GM23338 (cell line): ENCODE data around the gene NEK6. TPM values are rescaled to one million over a fixed set of nuclear protein-coding genes. Genes with fewer than 3 reads are reported as not detected.

ENCODE experiments used
- ATAC-seq: fragments of 200-7000 bp; cut with Tn5 transposase; 3 replicates; pipeline ENCODE4 v1.9.1; 2020
- DNase-seq: peaks from one replicate; pipeline ENCODE4 v3.0.0-alpha.2; 2015; ENCODE audit warnings: low spot score
- H2AFZ ChIP-seq: fragments of 200-600 bp; sonication (generic); 2 replicates; pipeline ENCODE4 v1.8.0; 2016; ENCODE audit warnings: antibody characterized with exemption, mild to moderate bottlenecking, moderate library complexity
- H3F3A ChIP-seq: fragments of 200-600 bp; sonication (generic); replicated peaks from 2 replicates; pipeline ENCODE4 v1.8.0; 2017; ENCODE audit warnings: antibody characterized with exemption, mixed run types, low read depth
- H3K27ac ChIP-seq: fragments of 200-600 bp; sonication (generic); 2 replicates; pipeline ENCODE4 v1.6.1; 2016; ENCODE audit warnings: low read depth
- H3K27me3 ChIP-seq: fragments of 200-600 bp; sonication (generic); 2 replicates; pipeline ENCODE4 v1.8.0; 2016; ENCODE audit warnings: mild to moderate bottlenecking, mixed run types, moderate library complexity; ENCODE audit not compliant: insufficient read depth
- H3K36me3 ChIP-seq: fragments of 200-600 bp; sonication (generic); 2 replicates; pipeline ENCODE4 v1.8.0; 2016; ENCODE audit warnings: mild to moderate bottlenecking; ENCODE audit not compliant: insufficient read depth
- H3K4me1 ChIP-seq: fragments of 200-600 bp; sonication (generic); 2 replicates; pipeline ENCODE4 v1.8.0; 2016; ENCODE audit warnings: mild to moderate bottlenecking, moderate library complexity; ENCODE audit not compliant: insufficient read depth
- H3K4me2 ChIP-seq: fragments of 200-600 bp; sonication (generic); 2 replicates; pipeline ENCODE4 v1.7.1; 2017; ENCODE audit warnings: mixed run types
- H3K4me3 ChIP-seq: fragments of 200-600 bp; sonication (generic); 2 replicates; pipeline ENCODE4 v1.6.1; 2016; ENCODE audit warnings: mixed run types
- H3K79me2 ChIP-seq: fragments of 200-600 bp; sonication (generic); replicated peaks from 2 replicates; pipeline ENCODE4 v1.8.0; 2017; ENCODE audit warnings: mild to moderate bottlenecking; ENCODE audit not compliant: insufficient read depth
- H3K9me2 ChIP-seq: fragments of 200-600 bp; sonication (generic); 2 replicates; pipeline ENCODE4 v1.8.0; 2017; ENCODE audit not compliant: insufficient read depth
- H4K20me1 ChIP-seq: fragments of 200-600 bp; sonication (generic); replicated peaks from 2 replicates; pipeline ENCODE4 v1.8.0; 2017; ENCODE audit warnings: mild to moderate bottlenecking; ENCODE audit not compliant: insufficient read depth
- H3K27ac Mint-ChIP-seq: 2 replicates; pipeline ENCODE4 v1.8.0; 2020; ENCODE audit warnings: inconsistent platforms, mild to moderate bottlenecking, moderate library complexity, mixed read lengths
- H3K27me3 Mint-ChIP-seq: 3 replicates; pipeline ENCODE4 v1.8.0; 2022; ENCODE audit warnings: low read depth, mild to moderate bottlenecking, moderate library complexity, mixed read lengths, inconsistent platforms; ENCODE audit not compliant: insufficient read depth, poor library complexity
- H3K36me3 Mint-ChIP-seq: 3 replicates; pipeline ENCODE4 v1.8.0; 2021; ENCODE audit warnings: low read depth, mild to moderate bottlenecking, inconsistent platforms, moderate library complexity, mixed read lengths
- H3K4me1 Mint-ChIP-seq: 3 replicates; pipeline ENCODE4 v1.8.0; 2020; ENCODE audit warnings: mild to moderate bottlenecking, inconsistent platforms, mixed read lengths
- H3K4me3 Mint-ChIP-seq: 3 replicates; pipeline ENCODE4 v1.8.0; 2021; ENCODE audit warnings: moderate library complexity, mild to moderate bottlenecking, inconsistent platforms, mixed read lengths
- H3K9me3 Mint-ChIP-seq: 3 replicates; pipeline ENCODE4 v1.8.0; 2020; ENCODE audit warnings: moderate library complexity, mild to moderate bottlenecking, inconsistent platforms, mixed read lengths
- CREB1 ChIP-seq: fragments of 250-450 bp; sonication (Bioruptor Pico); IDR thresholded peaks from 2 replicates; pipeline ENCODE4 v1.5.0; 2020; ENCODE audit warnings: low read depth, mild to moderate bottlenecking, moderate library complexity
- ETS1 ChIP-seq: IDR thresholded peaks from 2 replicates; pipeline ENCODE4 v1.6.1; 2016; ENCODE audit warnings: antibody characterized with exemption
- EZH2 ChIP-seq: fragments of 200-600 bp; sonication (generic); IDR thresholded peaks from one replicate; pipeline ENCODE4 v1.8.0; 2017; ENCODE audit warnings: antibody characterized with exemption, mild to moderate bottlenecking, low read depth; ENCODE audit not compliant: unreplicated experiment
- EZH2phosphoT487 ChIP-seq: fragments of 200-600 bp; sonication (generic); IDR thresholded peaks from one replicate; pipeline ENCODE4 v1.8.1; 2018; ENCODE audit warnings: antibody characterized with exemption; ENCODE audit not compliant: unreplicated experiment
- JUNB ChIP-seq: IDR thresholded peaks from one replicate; pipeline ENCODE4 v1.6.1; 2016; ENCODE audit warnings: antibody characterized with exemption; ENCODE audit not compliant: unreplicated experiment
- NANOG ChIP-seq: IDR thresholded peaks from 2 replicates; pipeline ENCODE4 v1.6.1; 2016; ENCODE audit warnings: antibody characterized with exemption, borderline replicate concordance
- POLR2AphosphoS5 ChIP-seq: IDR thresholded peaks from 2 replicates; pipeline ENCODE4 v1.6.1; 2016; ENCODE audit warnings: antibody characterized with exemption, low read depth
- STAT1 ChIP-seq: IDR thresholded peaks from one replicate; pipeline ENCODE4 v1.6.1; 2016; ENCODE audit warnings: antibody characterized with exemption; ENCODE audit not compliant: unreplicated experiment
- ZNF114 ChIP-seq: fragments of 250-450 bp; sonication (Bioruptor Pico); IDR thresholded peaks from 2 replicates; pipeline ENCODE4 v1.5.0; 2020; ENCODE audit warnings: mild to moderate bottlenecking, moderate library complexity
- ZNF331 ChIP-seq: fragments of 250-450 bp; sonication (Bioruptor Pico); IDR thresholded peaks from 2 replicates; pipeline ENCODE4 v1.5.0; 2020; ENCODE audit warnings: low read depth, mild to moderate bottlenecking, moderate library complexity
- polyA plus RNA-seq: library from polyadenylated mRNA; unstranded; fragments of >200 nt; fragmentation: Nextera tagmentation; extraction: Ambion mirVana; gene quantifications from 2 replicates; pipeline ENCODE4 v1.2.1, GENCODE V29; 2016
- total RNA-seq: library from RNA; depleted of rRNA; stranded (reverse); fragments of >200 nt; shearing (Covaris generic); gene quantifications from 2 replicates; pipeline ENCODE4 v1.2.3, GENCODE V29; 2014
- TF ChIP-seq, protein P1 (sequence below): IDR thresholded peaks from one replicate; pipeline ENCODE4 v1.6.1; 2018; ENCODE audit warnings: antibody characterized with exemption; ENCODE audit not compliant: unreplicated experiment
- TF ChIP-seq, protein P2 (sequence below): fragments of 250-450 bp; sonication (Bioruptor Pico); IDR thresholded peaks from 2 replicates; pipeline ENCODE4 v1.5.0; 2020; ENCODE audit warnings: mild to moderate bottlenecking, moderate library complexity
- TF ChIP-seq, protein P3 (sequence below), 2 experiments: fragments of 200-600 bp in 1 of 2; sonication (generic) in 1 of 2; conservative IDR thresholded peaks; 2 replicates each; pipeline versions ENCODE4 v1.5.1 to v1.6.1; 2016 to 2017; ENCODE audit warnings: antibody characterized with exemption in 2 of 2, low read depth in 2 of 2, mild to moderate bottlenecking in 2 of 2, moderate library complexity in 1 of 2

Gene NEK6
- total and polyA plus RNA-seq, 2 experiments from 2014 or later, result 8.1 to 11.2 TPM

DNA sequence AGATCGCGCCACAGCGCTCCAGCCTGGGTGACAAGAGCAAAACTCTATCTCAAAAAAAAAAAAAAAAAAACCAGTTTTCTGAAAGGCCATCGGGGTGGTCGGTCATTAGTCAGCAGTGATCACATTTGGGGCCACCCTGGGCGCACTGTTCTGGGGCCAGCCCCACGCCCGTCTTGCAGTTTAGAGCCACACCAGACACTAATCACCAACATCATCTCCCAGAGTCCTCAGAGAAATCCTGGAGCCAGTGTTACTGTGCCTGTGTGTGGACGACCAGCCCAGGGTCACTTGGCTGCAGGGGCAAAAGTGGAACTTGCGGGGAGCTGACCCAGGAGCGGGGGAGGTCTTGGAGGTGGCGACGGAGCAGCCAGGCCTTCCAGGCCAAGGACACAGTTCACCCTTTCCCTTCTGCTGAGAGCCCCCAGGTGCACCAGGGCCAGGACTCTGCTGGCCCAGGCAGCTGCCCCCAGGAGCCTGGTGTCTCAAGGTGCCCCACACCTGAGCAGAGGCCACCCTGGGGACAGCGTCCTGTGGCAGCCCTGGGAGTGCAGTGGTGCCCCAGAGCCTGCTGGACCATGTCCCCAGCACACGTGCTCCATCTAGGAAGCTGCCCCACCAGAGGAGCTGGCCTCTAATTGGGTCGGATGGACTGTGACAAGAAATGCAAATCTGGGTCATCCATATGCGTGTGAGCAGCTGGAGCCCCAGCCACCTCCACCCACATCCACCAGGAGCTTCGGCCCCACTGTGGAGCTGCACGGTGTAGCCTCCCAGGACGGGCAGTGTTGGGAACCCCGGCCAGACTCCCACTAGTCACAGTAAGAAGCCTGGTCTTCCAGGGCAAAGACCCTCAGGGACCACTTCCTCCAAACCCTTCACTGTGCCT is 51.1 kb downstream of the NEK6 start:
- no peak overlapping the region for H3K27ac Mint-ChIP-seq
- no peak for ATAC-seq
- H3K36me3 Mint-ChIP-seq, result no peaks in the 10 kb centered on the region
- TF ChIP-seq, protein P1, sequence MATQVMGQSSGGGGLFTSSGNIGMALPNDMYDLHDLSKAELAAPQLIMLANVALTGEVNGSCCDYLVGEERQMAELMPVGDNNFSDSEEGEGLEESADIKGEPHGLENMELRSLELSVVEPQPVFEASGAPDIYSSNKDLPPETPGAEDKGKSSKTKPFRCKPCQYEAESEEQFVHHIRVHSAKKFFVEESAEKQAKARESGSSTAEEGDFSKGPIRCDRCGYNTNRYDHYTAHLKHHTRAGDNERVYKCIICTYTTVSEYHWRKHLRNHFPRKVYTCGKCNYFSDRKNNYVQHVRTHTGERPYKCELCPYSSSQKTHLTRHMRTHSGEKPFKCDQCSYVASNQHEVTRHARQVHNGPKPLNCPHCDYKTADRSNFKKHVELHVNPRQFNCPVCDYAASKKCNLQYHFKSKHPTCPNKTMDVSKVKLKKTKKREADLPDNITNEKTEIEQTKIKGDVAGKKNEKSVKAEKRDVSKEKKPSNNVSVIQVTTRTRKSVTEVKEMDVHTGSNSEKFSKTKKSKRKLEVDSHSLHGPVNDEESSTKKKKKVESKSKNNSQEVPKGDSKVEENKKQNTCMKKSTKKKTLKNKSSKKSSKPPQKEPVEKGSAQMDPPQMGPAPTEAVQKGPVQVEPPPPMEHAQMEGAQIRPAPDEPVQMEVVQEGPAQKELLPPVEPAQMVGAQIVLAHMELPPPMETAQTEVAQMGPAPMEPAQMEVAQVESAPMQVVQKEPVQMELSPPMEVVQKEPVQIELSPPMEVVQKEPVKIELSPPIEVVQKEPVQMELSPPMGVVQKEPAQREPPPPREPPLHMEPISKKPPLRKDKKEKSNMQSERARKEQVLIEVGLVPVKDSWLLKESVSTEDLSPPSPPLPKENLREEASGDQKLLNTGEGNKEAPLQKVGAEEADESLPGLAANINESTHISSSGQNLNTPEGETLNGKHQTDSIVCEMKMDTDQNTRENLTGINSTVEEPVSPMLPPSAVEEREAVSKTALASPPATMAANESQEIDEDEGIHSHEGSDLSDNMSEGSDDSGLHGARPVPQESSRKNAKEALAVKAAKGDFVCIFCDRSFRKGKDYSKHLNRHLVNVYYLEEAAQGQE, result no peak
- TF ChIP-seq ETS1 (no peak), ZNF331 (CRISPR knock-in tag) (no peak), NANOG (no peak), ZNF114 (CRISPR knock-in tag) (no peak), JUNB (no peak), CREB1 (CRISPR knock-in tag) (no peak), EZH2phosphoT487 (no peak), POLR2AphosphoS5 (no peak), STAT1 (no peak), EZH2 (no peak)
- TF ChIP-seq, protein P2, sequence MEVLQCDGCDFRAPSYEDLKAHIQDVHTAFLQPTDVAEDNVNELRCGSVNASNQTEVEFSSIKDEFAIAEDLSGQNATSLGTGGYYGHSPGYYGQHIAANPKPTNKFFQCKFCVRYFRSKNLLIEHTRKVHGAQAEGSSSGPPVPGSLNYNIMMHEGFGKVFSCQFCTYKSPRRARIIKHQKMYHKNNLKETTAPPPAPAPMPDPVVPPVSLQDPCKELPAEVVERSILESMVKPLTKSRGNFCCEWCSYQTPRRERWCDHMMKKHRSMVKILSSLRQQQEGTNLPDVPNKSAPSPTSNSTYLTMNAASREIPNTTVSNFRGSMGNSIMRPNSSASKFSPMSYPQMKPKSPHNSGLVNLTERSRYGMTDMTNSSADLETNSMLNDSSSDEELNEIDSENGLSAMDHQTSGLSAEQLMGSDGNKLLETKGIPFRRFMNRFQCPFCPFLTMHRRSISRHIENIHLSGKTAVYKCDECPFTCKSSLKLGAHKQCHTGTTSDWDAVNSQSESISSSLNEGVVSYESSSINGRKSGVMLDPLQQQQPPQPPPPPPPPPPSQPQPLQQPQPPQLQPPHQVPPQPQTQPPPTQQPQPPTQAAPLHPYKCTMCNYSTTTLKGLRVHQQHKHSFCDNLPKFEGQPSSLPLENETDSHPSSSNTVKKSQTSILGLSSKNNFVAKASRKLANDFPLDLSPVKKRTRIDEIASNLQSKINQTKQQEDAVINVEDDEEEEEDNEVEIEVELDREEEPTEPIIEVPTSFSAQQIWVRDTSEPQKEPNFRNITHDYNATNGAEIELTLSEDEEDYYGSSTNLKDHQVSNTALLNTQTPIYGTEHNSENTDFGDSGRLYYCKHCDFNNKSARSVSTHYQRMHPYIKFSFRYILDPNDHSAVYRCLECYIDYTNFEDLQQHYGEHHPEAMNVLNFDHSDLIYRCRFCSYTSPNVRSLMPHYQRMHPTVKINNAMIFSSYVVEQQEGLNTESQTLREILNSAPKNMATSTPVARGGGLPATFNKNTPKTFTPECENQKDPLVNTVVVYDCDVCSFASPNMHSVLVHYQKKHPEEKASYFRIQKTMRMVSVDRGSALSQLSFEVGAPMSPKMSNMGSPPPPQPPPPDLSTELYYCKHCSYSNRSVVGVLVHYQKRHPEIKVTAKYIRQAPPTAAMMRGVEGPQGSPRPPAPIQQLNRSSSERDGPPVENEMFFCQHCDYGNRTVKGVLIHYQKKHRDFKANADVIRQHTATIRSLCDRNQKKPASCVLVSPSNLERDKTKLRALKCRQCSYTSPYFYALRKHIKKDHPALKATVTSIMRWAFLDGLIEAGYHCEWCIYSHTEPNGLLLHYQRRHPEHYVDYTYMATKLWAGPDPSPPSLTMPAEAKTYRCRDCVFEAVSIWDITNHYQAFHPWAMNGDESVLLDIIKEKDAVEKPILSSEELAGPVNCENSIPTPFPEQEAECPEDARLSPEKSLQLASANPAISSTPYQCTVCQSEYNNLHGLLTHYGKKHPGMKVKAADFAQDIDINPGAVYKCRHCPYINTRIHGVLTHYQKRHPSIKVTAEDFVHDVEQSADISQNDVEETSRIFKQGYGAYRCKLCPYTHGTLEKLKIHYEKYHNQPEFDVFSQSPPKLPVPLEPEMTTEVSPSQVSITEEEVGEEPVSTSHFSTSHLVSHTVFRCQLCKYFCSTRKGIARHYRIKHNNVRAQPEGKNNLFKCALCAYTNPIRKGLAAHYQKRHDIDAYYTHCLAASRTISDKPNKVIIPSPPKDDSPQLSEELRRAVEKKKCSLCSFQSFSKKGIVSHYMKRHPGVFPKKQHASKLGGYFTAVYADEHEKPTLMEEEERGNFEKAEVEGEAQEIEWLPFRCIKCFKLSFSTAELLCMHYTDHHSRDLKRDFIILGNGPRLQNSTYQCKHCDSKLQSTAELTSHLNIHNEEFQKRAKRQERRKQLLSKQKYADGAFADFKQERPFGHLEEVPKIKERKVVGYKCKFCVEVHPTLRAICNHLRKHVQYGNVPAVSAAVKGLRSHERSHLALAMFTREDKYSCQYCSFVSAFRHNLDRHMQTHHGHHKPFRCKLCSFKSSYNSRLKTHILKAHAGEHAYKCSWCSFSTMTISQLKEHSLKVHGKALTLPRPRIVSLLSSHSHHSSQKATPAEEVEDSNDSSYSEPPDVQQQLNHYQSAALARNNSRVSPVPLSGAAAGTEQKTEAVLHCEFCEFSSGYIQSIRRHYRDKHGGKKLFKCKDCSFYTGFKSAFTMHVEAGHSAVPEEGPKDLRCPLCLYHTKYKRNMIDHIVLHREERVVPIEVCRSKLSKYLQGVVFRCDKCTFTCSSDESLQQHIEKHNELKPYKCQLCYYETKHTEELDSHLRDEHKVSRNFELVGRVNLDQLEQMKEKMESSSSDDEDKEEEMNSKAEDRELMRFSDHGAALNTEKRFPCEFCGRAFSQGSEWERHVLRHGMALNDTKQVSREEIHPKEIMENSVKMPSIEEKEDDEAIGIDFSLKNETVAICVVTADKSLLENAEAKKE (CRISPR knock-in tag), result no peak
- TF ChIP-seq, protein P3, sequence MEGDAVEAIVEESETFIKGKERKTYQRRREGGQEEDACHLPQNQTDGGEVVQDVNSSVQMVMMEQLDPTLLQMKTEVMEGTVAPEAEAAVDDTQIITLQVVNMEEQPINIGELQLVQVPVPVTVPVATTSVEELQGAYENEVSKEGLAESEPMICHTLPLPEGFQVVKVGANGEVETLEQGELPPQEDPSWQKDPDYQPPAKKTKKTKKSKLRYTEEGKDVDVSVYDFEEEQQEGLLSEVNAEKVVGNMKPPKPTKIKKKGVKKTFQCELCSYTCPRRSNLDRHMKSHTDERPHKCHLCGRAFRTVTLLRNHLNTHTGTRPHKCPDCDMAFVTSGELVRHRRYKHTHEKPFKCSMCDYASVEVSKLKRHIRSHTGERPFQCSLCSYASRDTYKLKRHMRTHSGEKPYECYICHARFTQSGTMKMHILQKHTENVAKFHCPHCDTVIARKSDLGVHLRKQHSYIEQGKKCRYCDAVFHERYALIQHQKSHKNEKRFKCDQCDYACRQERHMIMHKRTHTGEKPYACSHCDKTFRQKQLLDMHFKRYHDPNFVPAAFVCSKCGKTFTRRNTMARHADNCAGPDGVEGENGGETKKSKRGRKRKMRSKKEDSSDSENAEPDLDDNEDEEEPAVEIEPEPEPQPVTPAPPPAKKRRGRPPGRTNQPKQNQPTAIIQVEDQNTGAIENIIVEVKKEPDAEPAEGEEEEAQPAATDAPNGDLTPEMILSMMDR (conservative IDR thresholded peaks at IDR 0.05; ENCODE audit: low read depth in 2 of 2), result no peak
- H3K4me1 ChIP-seq, result no peaks in the 10 kb centered on the region
- H2AFZ ChIP-seq, result no peak overlapping the region
- DNase-seq, result no peak
- H3K4me1 Mint-ChIP-seq, result no peaks in the 10 kb centered on the region; the same call in 2 of the 3 replicates
- no peak overlapping the region for H3K4me3 ChIP-seq
- peaks cover 6% of the 10 kb centered on the region for H3K27me3 Mint-ChIP-seq
- no peak overlapping the region for H3K27ac ChIP-seq
- H3K4me3 Mint-ChIP-seq, result no peak overlapping the region
- no peak overlapping the region for H3K4me2 ChIP-seq
- no peaks in the 10 kb centered on the region for H3K9me2 ChIP-seq
- no peaks in the 10 kb centered on the region; the same call in 2 of the 3 replicates for H3K9me3 Mint-ChIP-seq
- H3K36me3 ChIP-seq, result no peaks in the 10 kb centered on the region
- no peaks in the 10 kb centered on the region for H4K20me1 ChIP-seq
- H3K79me2 ChIP-seq, result no peaks in the 10 kb centered on the region
- H3K27me3 ChIP-seq, result no peaks in the 10 kb centered on the region
- no peaks in the 10 kb centered on the region for H3F3A ChIP-seq
